Activated gamma-delta T cell treated with Interleukin-2 at 50 U/mL for 16 hours (primary cell): ENCODE measurements around the gene KCNK6.
A peak's percentile ranks its signal among the peaks of the same experiment; 100 is the strongest.

Experiments used
- DNase-seq: peaks from one replicate; pipeline ENCODE4 v3.0.0-alpha.2; 2020

Gene KCNK6

GRCh38 chr19:38298821-38299680 lies 20.6 kb upstream of the KCNK6 start:
- DNase-seq: no peak

DNA sequence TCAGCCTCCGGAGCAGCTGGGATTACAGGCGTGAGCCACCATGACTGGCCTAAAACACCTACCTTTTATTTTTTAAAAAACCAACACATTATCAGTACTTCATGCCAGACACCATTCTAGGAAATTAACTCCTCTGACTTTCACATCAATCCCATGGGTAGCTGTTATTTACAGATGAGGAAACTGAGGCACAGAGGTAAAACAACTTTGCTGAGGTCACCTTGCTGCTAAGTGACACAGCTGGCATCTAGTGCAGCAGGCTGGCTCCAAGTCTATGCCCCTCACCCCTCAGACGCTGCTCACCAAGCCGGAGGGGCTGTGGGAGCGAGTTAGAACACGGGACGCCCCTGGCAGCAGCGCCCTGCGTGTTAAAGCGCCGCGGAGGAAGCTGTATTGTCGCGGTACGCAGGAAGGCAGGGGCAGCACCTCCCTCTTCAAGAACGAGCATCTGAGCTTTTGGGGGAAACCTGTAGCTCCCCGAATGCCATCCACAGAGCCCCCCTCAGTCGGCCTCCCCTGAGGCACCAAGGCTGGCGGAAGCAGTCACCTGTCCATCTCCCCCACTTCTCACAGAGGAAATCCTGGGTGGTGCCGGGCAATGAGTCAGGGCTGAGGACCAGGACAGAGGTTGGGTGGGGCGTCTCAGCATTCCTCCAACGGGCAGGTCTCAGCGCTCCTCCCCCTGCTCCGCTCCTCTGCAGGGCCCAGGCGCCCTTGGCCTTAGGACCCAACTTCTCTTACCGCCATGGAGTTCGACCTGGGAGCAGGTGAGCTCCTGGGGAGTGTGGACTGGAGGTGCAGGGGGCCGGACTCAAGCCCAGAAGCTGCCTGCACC lies 15.9 kb upstream of the KCNK6 start, which contains the start of gene C19orf33:
Gene C19orf33, plus strand, starts transcription at position 735 of the 835 bp plus-strand sequence. Its CDS starts 11 bp downstream, at position 746.
- no peak for DNase-seq

GRCh38 chr19:38304352-38304865 lies 15.2 kb upstream of the KCNK6 start:
- no peak for DNase-seq

- no peak for DNase-seq
Observed at GRCh38 chr19:38304866-38305429, 14.7 kb upstream of the KCNK6 start.

- no peak for DNase-seq
Observed at GRCh38 chr19:38306236-38306635, 13.4 kb upstream of the KCNK6 start.

- no peak for DNase-seq
Observed at GRCh38 chr19:38307076-38307475, 12.6 kb upstream of the KCNK6 start.

DNA sequence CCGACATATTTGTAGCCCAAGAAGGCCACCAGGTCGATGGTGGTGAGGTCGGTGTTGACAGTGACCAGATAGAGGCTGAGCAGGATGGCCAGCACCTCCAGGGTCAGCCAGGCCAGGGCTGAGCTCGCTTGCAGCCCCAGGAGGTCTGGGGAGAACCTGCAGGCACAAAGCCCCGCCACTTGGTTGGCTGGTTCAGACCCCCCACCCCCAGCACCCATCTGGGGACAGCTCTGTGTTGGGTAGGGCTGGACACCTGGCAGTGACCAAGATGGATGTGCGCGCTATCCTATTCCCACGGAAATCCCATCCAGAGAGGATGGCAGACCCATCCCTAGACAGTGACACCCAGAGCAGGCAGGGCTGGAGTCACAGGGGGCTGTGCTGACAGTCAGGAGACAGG lies 12.0 kb upstream of the KCNK6 start:
- no peak for DNase-seq

DNA sequence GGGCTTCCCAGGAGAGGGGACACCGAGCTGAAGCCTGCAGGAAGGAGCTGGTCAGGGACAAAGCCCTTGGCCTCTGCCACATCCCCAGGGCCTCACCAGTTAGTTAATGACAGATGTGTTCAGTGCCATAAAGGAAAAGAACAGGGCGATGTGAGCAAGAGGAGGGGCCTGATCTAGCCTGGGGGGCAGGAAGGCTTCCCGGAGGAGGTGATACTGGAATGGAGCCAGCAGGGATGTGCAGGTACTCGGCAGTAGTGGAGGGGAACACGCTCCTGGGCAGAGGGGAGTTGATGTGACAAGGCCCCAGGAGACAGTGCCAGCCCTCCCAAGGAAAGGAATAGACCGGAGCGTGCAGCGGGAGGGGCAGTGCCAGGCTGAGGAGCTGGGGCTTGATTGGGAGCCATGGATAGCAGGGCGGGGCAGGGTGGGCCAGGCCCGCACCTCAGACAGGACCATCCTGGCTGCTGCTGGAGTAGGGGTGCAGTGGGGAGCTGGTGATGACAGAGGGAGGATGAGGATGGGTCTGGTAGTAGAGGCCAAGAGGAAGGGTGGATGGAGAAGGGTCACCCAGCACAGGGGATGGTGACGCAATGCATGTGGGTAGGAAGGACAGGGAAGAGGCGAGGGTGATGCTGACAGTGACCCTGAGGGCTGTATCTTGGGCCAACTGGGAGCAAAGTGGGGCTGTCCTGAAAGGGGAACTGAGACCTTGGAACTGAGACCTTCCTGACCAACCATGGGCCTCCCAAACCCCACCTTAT lies 11.5 kb upstream of the KCNK6 start:
- no peak for DNase-seq

DNA sequence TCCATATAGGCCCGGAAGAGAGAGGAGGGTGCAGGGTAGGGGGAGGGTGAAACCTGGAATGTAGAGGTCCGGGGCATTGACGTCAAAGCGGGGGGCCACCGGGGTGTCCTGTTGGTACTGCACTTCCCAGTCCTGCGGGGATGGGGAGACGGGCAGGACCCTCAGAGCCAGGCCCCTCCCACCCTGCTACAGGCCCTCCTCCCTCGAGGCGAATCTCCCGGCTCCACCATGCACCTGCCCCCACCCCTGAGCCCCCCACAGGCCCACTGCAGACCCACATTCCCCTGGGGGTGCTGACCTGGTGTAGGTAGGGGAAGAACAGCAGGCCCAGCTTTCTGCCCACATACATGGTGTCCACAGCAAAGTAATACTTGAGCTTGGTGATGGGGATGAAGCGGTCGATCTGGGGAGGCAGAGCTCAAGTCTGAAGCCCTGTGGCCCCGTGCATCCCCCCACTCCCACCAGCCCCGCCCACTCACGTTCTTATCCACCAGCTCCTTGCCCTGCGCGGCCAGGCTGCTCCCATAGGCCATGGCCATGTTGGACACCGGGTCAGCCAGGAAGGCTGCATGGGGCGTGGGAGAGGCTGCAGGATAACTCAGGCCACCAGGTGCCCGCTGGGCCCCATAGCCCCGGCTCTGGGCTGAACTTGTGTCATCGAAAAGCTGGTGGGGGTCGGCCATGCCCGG lies 10.6 kb upstream of the KCNK6 start:
- no peak for DNase-seq

DNA sequence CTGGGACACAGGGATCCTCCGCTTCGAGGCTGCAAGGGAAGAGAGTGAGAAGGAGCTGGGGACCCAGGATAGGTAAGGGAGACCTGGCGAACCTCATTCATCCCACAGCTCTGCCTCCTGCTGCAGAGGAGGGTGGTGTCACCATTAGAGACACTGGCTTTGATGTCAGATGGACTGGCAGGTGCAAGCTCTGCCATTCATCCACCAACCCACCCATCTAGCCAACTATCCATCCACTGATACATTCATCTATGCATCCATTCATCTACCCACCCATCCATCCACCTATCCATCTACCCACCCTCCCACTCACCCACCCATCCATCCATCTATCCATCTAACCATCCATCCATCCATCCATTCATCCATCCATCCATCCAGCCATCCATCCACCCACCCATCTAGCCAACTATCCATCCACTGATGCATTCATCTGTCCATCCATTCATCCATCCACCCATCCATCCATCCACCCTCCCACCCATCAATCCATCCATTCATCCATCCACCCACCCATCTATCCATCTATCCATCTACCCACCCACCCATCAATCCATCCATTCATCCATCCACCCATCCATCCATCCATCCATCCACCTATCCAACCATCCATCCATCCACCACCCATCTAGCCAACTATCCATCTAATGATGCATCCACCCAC lies 9.9 kb upstream of the KCNK6 start:
- no peak for DNase-seq

DNA sequence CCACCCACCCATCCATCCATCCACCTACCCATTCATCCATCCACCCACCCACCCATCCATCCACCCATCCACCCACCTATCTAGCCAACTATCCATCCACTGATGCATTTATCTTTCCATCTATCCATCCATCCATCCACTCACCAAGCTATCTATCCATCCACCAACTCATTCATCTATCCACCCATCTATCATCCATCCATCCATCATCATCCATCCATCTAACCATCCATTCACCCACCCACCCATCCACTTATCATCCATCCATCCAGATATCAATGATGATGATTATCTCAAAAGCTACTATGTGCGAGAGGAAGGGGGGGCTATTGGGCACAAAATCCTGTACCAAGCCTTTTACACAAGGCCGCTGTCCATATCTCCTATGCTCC lies 9.4 kb upstream of the KCNK6 start:
- DNase-seq: no peak

GRCh38 chr19:38310986-38311385 lies 8.7 kb upstream of the KCNK6 start:
- no peak for DNase-seq

DNA sequence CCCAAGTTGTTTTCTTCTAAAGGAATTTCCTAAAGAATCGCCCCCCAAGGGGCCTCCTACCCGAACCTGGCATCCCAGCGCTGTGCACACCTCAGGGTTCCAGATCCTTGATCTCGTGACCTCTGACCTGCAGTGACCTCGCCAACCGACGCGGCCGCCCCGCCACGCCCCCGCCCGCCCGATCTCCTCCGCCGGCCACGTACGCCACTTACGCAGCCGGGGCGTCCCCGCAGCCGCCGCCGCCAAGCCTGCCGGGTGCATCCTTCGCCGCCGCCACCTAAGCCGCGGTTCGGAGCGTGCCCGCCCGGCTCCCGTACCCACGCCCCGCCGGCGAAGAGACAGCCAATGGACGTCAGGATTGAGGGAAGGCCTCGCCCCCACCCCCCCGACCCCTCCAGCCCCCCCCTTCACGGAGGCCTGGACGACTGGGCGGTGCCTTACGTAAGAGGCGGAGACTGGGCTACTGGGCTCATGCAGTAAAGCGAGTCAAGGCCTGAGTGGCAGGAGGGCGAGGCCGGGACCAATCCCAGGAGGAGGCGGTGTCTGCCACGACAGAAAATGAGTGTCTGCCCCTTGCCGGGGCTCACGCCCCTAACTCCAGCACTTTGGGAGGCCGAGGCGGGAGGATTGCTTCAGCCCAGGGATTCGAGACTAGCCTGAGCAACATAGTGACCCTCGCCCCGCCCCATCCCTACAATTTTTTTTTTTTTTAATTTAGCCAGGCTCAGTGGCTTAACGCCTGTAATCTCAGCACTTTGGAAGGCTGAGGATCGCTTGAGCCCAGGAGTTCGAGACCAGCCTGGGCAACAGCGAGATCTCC lies 3.8 kb upstream of the KCNK6 start, which contains the start of gene YIF1B:
Gene YIF1B, minus strand, starts transcription at position 291 of the 820 bp plus-strand sequence. Its CDS starts 30 bp downstream, at position 261.
- DNase-seq: peak; percentile 92

DNA sequence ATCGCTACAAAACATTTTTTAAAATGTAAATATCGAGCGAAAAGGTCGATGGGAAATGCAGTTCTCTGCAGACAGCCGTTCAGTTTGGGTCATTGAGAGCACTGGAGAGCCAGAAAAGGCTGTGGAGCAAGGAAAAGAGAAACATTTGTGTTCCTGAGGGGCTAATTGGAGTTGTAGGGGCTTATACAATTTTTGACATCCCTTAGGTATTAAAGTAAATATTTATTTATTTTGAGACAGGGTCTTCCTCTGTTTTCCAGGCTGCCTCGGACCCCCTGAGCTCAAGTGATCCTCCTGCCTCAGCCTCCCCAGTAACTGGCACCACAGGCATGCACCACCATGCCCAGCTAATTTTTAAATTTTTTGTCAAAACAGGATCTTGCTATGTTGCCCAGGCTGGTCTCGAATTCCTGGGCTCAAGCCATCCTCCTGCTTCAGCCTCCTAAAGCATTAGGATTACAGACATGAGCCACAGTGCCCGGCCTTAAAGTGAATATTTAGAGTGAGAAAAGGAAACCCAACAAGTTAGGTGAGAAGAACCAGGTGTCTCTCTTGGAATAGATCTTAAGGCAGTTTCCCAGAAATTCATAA lies 3.1 kb upstream of the KCNK6 start:
- DNase-seq: no peak

- peak; percentile 12 for DNase-seq
Observed at GRCh38 chr19:38317104-38317612, 2.5 kb upstream of the KCNK6 start.

- DNase-seq: no peak
Observed at GRCh38 chr19:38318660-38319059, 985 bp upstream of the KCNK6 start.

- DNase-seq: no peak
Observed at GRCh38 chr19:38320969-38321339, 1.3 kb downstream of the KCNK6 start.

DNA sequence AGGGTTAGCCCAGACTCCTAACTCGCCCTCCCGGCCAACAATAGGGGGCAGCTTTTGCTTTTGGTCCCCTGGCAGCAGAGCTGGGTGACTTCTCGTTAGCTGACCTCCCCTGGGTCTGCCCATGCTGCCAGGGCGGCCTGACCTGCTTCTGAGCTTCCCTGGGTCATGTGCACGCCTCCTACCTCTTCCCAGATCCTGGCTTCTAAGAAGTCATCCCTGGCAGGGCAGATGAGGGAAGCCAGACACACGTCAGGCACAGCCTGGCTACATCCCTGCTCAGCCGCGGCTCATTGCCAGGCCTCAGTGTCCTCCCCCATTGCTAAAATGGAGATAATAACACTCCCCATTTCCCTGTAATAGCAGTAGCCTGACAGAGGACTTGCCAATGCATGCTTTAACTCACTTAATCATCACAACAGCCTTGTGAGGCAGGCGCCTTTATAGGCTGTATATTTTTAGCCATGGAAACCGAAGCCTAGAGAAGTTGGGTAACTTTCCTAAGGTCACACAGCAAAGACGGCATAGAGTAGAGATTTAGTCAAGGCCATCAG lies 2.1 kb downstream of the KCNK6 start:
- DNase-seq: no peak

DNA sequence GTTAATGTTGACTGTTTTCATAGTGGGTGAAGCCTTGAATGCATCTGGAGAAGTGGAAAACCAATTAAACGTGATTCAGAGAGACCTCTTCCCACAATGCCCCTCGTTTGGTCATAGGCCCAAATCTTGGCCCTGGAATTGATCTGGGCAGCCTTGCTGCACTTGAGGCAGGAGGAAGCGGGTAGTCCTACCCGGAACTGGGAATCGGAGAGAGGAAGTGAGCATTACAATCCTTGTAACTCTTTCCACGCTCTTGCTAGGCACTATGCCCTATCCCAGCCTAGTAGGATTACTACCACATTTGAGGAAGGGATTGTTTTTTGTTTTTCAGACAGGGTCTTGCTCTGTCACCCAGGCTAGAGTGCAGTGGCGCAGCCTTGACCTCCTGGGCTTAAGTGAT lies 3.6 kb downstream of the KCNK6 start:
- DNase-seq: no peak
